GM19035 (cell line): ENCODE measurements around the gene TSPAN5.
A peak's percentile ranks its signal among the peaks of the same experiment; 100 is the strongest.

ENCODE experiments used
- ATAC-seq: cut with Tn5 transposase; IDR thresholded peaks from one replicate; pipeline ENCODE4 v1.9.1; 2021; ENCODE audit not compliant: unreplicated experiment

The TSPAN5 gene

GRCh38 chr4:98673978-98674377 lies 15.6 kb upstream of the TSPAN5 start:
- ATAC-seq, result no peak

- no peak for ATAC-seq
Measured at GRCh38 chr4:98673288-98673644, 14.9 kb upstream of the TSPAN5 start.

GRCh38 chr4:98672583-98673287 lies 14.3 kb upstream of the TSPAN5 start:
- no peak for ATAC-seq

- no peak for ATAC-seq
Measured at GRCh38 chr4:98671131-98671530, 12.7 kb upstream of the TSPAN5 start.

- no peak for ATAC-seq
Measured at GRCh38 chr4:98670186-98670585, 11.8 kb upstream of the TSPAN5 start.

- ATAC-seq, result no peak
Measured at GRCh38 chr4:98669577-98669976, 11.2 kb upstream of the TSPAN5 start.

- no peak for ATAC-seq
Measured at GRCh38 chr4:98664959-98665358, 6.5 kb upstream of the TSPAN5 start.

GRCh38 chr4:98663226-98664006 lies 5.0 kb upstream of the TSPAN5 start:
- ATAC-seq, result peak; percentile 74

- ATAC-seq, result no peak
Measured at GRCh38 chr4:98662626-98663225, 4.3 kb upstream of the TSPAN5 start.

GRCh38 chr4:98662055-98662453 lies 3.6 kb upstream of the TSPAN5 start:
- no peak for ATAC-seq

- ATAC-seq, result no peak
Measured at GRCh38 chr4:98661371-98662054, 3.1 kb upstream of the TSPAN5 start.

- no peak for ATAC-seq
Measured at GRCh38 chr4:98659741-98660462, 1.5 kb upstream of the TSPAN5 start.

GRCh38 chr4:98659106-98659592 lies 738 bp upstream of the TSPAN5 start:
- ATAC-seq, result no peak

- ATAC-seq, result peak; percentile 19
Measured at GRCh38 chr4:98657531-98658286, 702 bp downstream of the TSPAN5 start.

GRCh38 chr4:98656886-98657285 lies 1.5 kb downstream of the TSPAN5 start:
- ATAC-seq, result no peak

- ATAC-seq, result no peak
Measured at GRCh38 chr4:98656443-98656842, 2.0 kb downstream of the TSPAN5 start.

- ATAC-seq, result no peak
Measured at GRCh38 chr4:98653890-98654867, 4.2 kb downstream of the TSPAN5 start.

GRCh38 chr4:98652996-98653395 lies 5.4 kb downstream of the TSPAN5 start:
- ATAC-seq, result no peak

- no peak for ATAC-seq
Measured at GRCh38 chr4:98648602-98649001, 9.8 kb downstream of the TSPAN5 start.
